Esophagus muscularis mucosa (tissue), 4 donors: Measurements from ENCODE around the gene CLCN7.

Source experiments
- EP300 ChIP-seq: sonication (generic); formaldehyde crosslinking; IDR thresholded peaks from one replicate; pipeline ENCODE4 v1.6.1; 2017; ENCODE audit warnings: antibody characterized with exemption
- POLR2A ChIP-seq: fragments of 450-650 bp; IDR thresholded peaks from one replicate; pipeline ENCODE4 v1.6.1; 2017; ENCODE audit warnings: antibody characterized with exemption, moderate library complexity, mild to moderate bottlenecking, low read depth
- TF ChIP-seq, protein P1 (sequence below), 3 experiments: fragments of 200-600 bp in 2 of 3; fragments of 450-650 bp in 1 of 3; sonication (generic) in 2 of 3; IDR thresholded peaks; one replicate each; pipeline ENCODE4 v1.5.1; 2017 to 2019; ENCODE audit warnings: antibody characterized with exemption in 3 of 3, mild to moderate bottlenecking in 2 of 3, moderate library complexity in 1 of 3

DNA sequence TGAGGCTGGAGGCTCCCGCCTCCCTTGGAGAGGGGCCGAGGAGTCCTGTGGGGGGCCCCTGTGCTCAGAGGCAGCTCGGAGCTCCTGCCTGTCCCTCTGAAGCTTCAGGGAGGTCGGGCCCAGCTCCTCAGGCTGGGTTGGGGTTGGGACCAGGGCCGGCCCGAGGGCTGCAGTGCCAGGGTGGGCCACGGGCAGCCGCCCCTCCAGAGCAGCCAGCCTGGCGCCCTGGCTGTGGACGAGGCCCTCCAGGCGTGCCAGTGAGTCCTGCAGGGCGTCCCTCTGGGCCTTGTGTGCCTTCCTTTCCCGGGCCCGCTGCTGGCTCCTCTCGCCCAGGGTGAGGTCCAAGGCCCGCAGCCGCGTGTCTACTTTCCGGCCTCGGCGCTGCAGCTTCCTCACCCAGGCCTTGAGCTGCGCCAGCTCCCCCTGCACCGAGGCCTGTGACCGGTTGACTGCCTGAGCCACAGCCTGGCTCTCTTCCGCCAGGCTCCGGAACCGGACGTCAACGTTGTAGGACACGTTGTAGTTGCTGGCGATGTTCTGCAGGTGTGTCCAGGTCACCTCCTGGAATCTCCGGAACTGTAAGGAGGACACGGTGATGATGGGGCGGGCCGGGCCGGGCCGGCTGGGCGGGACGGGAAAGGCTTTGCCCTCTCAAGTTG, 12.7 kb upstream of the CLCN7 start:
- TF ChIP-seq, protein P1, sequence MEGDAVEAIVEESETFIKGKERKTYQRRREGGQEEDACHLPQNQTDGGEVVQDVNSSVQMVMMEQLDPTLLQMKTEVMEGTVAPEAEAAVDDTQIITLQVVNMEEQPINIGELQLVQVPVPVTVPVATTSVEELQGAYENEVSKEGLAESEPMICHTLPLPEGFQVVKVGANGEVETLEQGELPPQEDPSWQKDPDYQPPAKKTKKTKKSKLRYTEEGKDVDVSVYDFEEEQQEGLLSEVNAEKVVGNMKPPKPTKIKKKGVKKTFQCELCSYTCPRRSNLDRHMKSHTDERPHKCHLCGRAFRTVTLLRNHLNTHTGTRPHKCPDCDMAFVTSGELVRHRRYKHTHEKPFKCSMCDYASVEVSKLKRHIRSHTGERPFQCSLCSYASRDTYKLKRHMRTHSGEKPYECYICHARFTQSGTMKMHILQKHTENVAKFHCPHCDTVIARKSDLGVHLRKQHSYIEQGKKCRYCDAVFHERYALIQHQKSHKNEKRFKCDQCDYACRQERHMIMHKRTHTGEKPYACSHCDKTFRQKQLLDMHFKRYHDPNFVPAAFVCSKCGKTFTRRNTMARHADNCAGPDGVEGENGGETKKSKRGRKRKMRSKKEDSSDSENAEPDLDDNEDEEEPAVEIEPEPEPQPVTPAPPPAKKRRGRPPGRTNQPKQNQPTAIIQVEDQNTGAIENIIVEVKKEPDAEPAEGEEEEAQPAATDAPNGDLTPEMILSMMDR (IDR thresholded peaks at IDR 0.05): no peak
- TF ChIP-seq EP300: no peak
- TF ChIP-seq POLR2A: no peak
